Measurements from ENCODE around the gene PODXL.

The PODXL gene

GRCh38 chr7:131557652-131558385 is 1.4 kb upstream of the PODXL start:
- no peaks in the 10 kb centered on the region for H3K79me1 ChIP-seq (ENCODE audit: low read depth, low read length)
- DNase-seq (ENCODE audit: low spot score): peak; percentile 65
- no peak overlapping the region for H3K9ac ChIP-seq (ENCODE audit: low read depth, low read length, poor library complexity)
- peak overlapping the region; percentile 88 for H3K18ac ChIP-seq (ENCODE audit: low read length)
- peaks cover 0 to 14% of the 10 kb centered on the region in 2 donors for H3K36me3 ChIP-seq (replicated peaks in 1 of 2; ENCODE audit: control insufficient read depth in 2 of 2, insufficient read depth in 2 of 2, low read length in 2 of 2)
- H3K14ac ChIP-seq (ENCODE audit: low read length): no peak overlapping the region
- peak overlapping the region; percentile 97 for H2AFZ ChIP-seq (ENCODE audit: low read length)
- H4K91ac ChIP-seq (ENCODE audit: low read depth, low read length, poor library complexity): no peak overlapping the region
- no peak overlapping the region for H2AK5ac ChIP-seq (ENCODE audit: low read depth, low read length)
- H4K8ac ChIP-seq (ENCODE audit: low read depth, low read length): no peak overlapping the region
- no peaks in the 10 kb centered on the region for H3K9me3 ChIP-seq (replicated peaks in 1 of 2; ENCODE audit: control insufficient read depth in 2 of 2, insufficient read depth in 1 of 2, low read depth in 1 of 2, low read length in 2 of 2)
- H2BK12ac ChIP-seq (ENCODE audit: low read length): no peak overlapping the region
- no peak overlapping the region for H3K4ac ChIP-seq (ENCODE audit: low read length)
- H3K27me3 ChIP-seq (ENCODE audit: control insufficient read depth in 3 of 3, insufficient read depth in 3 of 3, low read depth in 1 of 3, low read length in 3 of 3): peaks cover 0 to 14% (median 6%) of the 10 kb centered on the region in 3 experiments
- H2BK15ac ChIP-seq (ENCODE audit: low read length): peak overlapping the region; percentile 19
- no CpG with 5 or more reads among the region's 32 CpGs for WGBS, 2 donors (ENCODE audit: extremely low coverage in 2 of 2, insufficient read length in 2 of 2, insufficient replicate concordance in 1 of 2)
- peak overlapping the region; percentile 87 for H3K4me2 ChIP-seq (ENCODE audit: insufficient read depth, low read length, poor library complexity, severe bottlenecking)
- H3K4me1 ChIP-seq (ENCODE audit: control insufficient read depth in 2 of 2, insufficient read depth in 1 of 2, low read depth in 1 of 2, low read length in 2 of 2): peaks cover 13 to 27% of the 10 kb centered on the region in 2 donors
- no peak overlapping the region for H2BK120ac ChIP-seq (ENCODE audit: low read depth, low read length)
- peak overlapping the region; percentile 69 to 73 for H3K4me3 ChIP-seq (ENCODE audit: low read length in 2 of 2)
- H2BK5ac ChIP-seq (ENCODE audit: low read length): no peak overlapping the region
- no peak overlapping the region for H3K27ac ChIP-seq (replicated peaks; ENCODE audit: low read length)
- H3K23ac ChIP-seq (ENCODE audit: low read depth, low read length, poor library complexity): peak overlapping the region; percentile 48

DNA sequence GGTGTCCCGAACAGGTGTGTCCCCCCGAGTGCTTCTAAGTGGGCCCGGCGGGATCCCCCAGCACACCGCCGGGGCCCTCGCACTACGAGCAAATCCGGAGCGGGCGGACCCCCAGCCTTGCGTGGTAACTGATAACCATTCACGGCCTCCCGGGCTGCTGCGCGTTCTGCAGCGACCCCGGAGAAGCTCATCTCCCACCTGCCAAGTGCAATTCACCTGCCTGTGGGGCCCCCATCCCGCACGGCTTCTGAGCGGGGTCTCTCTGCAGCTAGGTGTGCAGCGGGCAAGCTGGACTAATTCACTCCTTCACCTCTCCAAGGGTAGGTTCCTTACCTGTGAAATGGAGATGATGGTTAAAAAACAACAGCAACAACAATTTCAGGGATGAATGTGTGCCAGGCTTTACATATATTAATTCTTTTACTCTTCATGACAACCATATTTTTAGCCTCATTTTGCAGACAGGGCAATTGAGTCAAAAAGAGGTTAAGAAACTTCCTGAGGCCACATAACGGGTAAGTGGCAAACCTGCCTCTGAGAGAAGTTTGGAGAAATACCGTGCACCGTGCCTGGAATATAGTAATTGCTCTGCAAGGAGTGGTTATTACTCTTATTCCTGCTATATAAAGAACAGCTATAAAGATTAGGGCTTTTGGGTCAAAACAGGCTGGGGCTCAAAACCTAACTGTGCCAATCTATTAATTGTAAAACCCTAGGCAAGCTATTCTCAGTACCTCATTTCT is 652 bp upstream of the PODXL start:
- no peak overlapping the region for H4K8ac ChIP-seq (ENCODE audit: low read depth, low read length)
- no peak overlapping the region for H3K4ac ChIP-seq (ENCODE audit: low read length)
- H3K9ac ChIP-seq (ENCODE audit: low read depth, low read length, poor library complexity): peak overlapping the region; percentile 66
- H3K4me1 ChIP-seq (ENCODE audit: control insufficient read depth in 2 of 2, insufficient read depth in 1 of 2, low read depth in 1 of 2, low read length in 2 of 2): peaks cover 13 to 27% of the 10 kb centered on the region in 2 donors
- DNase-seq (ENCODE audit: low spot score): no peak
- whole genome bisulfite sequencing, 2 donors (ENCODE audit: extremely low coverage in 2 of 2, insufficient read length in 2 of 2, insufficient replicate concordance in 1 of 2): no CpG with 5 or more reads among the region's 25 CpGs
- peak overlapping the region; percentile 97 for H2AFZ ChIP-seq (ENCODE audit: low read length)
- no peak overlapping the region for H2AK5ac ChIP-seq (ENCODE audit: low read depth, low read length)
- no peak overlapping the region for H2BK12ac ChIP-seq (ENCODE audit: low read length)
- H3K36me3 ChIP-seq (replicated peaks in 1 of 2; ENCODE audit: control insufficient read depth in 2 of 2, insufficient read depth in 2 of 2, low read length in 2 of 2): peaks cover 0 to 18% of the 10 kb centered on the region in 2 donors
- peak overlapping the region; percentile 96 for H3K18ac ChIP-seq (ENCODE audit: low read length)
- no peak overlapping the region for H4K91ac ChIP-seq (ENCODE audit: low read depth, low read length, poor library complexity)
- peak overlapping the region; percentile 11 for H2BK15ac ChIP-seq (ENCODE audit: low read length)
- H3K4me2 ChIP-seq (ENCODE audit: insufficient read depth, low read length, poor library complexity, severe bottlenecking): peak overlapping the region; percentile 87
- peak overlapping the region; percentile 69 to 82 for H3K4me3 ChIP-seq (ENCODE audit: low read length in 2 of 2)
- H2BK120ac ChIP-seq (ENCODE audit: low read depth, low read length): no peak overlapping the region
- H3K27ac ChIP-seq (replicated peaks; ENCODE audit: low read length): no peak overlapping the region
- peak overlapping the region; percentile 62 for H3K23ac ChIP-seq (ENCODE audit: low read depth, low read length, poor library complexity)
- no peak overlapping the region for H3K14ac ChIP-seq (ENCODE audit: low read length)
- H3K9me3 ChIP-seq (replicated peaks in 1 of 2; ENCODE audit: control insufficient read depth in 2 of 2, insufficient read depth in 1 of 2, low read depth in 1 of 2, low read length in 2 of 2): no peaks in the 10 kb centered on the region
- peaks cover 0 to 14% (median 6%) of the 10 kb centered on the region in 3 experiments for H3K27me3 ChIP-seq (ENCODE audit: control insufficient read depth in 3 of 3, insufficient read depth in 3 of 3, low read depth in 1 of 3, low read length in 3 of 3)
- no peaks in the 10 kb centered on the region for H3K79me1 ChIP-seq (ENCODE audit: low read depth, low read length)
- no peak overlapping the region for H2BK5ac ChIP-seq (ENCODE audit: low read length)

DNA sequence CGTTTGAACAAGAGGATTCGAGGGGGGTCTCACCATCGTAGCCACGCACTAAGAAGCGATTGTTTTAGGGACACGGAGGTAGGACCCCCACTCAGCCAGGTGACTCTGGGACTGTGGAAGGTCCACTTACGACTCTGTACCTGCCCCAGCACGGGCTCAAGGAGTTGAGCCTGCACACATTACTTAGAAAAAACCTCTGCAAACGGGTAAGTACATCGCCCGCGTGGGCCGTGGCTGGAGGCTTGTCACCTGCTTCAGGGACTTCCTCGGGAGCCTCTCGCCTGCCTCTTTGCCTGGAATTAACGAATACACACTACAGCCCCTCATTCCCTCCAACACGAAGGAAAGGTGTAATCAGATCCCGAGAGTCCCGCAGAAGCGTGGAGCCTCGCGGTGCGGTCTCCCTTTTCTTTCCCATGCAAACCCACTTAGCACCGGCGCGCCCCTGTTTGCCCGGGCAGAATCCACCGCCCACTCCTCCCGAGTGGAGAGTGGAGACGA is 826 bp downstream of the PODXL start:
- H2BK15ac ChIP-seq (ENCODE audit: low read length): peak overlapping the region; percentile 55
- peak overlapping the region; percentile 56 for H2BK120ac ChIP-seq (ENCODE audit: low read depth, low read length)
- peak overlapping the region; percentile 73 for H2AK5ac ChIP-seq (ENCODE audit: low read depth, low read length)
- H2BK5ac ChIP-seq (ENCODE audit: low read length): peak overlapping the region; percentile 20
- H3K9me3 ChIP-seq (replicated peaks in 1 of 2; ENCODE audit: control insufficient read depth in 2 of 2, insufficient read depth in 1 of 2, low read depth in 1 of 2, low read length in 2 of 2): no peaks in the 10 kb centered on the region
- peak overlapping the region; percentile 87 for H3K23ac ChIP-seq (ENCODE audit: low read depth, low read length, poor library complexity)
- H2BK12ac ChIP-seq (ENCODE audit: low read length): peak overlapping the region; percentile 60
- H3K27me3 ChIP-seq (ENCODE audit: control insufficient read depth in 3 of 3, insufficient read depth in 3 of 3, low read depth in 1 of 3, low read length in 3 of 3): peaks cover 0 to 14% (median 6%) of the 10 kb centered on the region in 3 experiments
- H3K4ac ChIP-seq (ENCODE audit: low read length): no peak overlapping the region
- H2AFZ ChIP-seq (ENCODE audit: low read length): peak overlapping the region; percentile 94
- no peak overlapping the region for H3K14ac ChIP-seq (ENCODE audit: low read length)
- H3K36me3 ChIP-seq (replicated peaks in 1 of 2; ENCODE audit: control insufficient read depth in 2 of 2, insufficient read depth in 2 of 2, low read length in 2 of 2): peaks cover 0 to 28% of the 10 kb centered on the region in 2 donors
- no peak overlapping the region for H4K91ac ChIP-seq (ENCODE audit: low read depth, low read length, poor library complexity)
- peak overlapping the region; percentile 97 for H3K18ac ChIP-seq (ENCODE audit: low read length)
- H3K4me3 ChIP-seq (ENCODE audit: low read length in 2 of 2): peak overlapping the region; percentile 81 to 82
- H3K4me1 ChIP-seq (ENCODE audit: control insufficient read depth in 2 of 2, insufficient read depth in 1 of 2, low read depth in 1 of 2, low read length in 2 of 2): peaks cover 15 to 29% of the 10 kb centered on the region in 2 donors
- DNase-seq (ENCODE audit: low spot score): no peak
- H4K8ac ChIP-seq (ENCODE audit: low read depth, low read length): no peak overlapping the region
- H3K27ac ChIP-seq (replicated peaks; ENCODE audit: low read length): no peak overlapping the region
- no peaks in the 10 kb centered on the region for H3K79me1 ChIP-seq (ENCODE audit: low read depth, low read length)
- H3K4me2 ChIP-seq (ENCODE audit: insufficient read depth, low read length, poor library complexity, severe bottlenecking): peak overlapping the region; percentile 87
- no CpG with 5 or more reads among the region's 30 CpGs for WGBS, 2 donors (ENCODE audit: extremely low coverage in 2 of 2, insufficient read length in 2 of 2, insufficient replicate concordance in 1 of 2)
- H3K9ac ChIP-seq (ENCODE audit: low read depth, low read length, poor library complexity): peak overlapping the region; percentile 96

Data from neuronal stem cell (in vitro differentiated cells).